ENCODE measurements around the gene SLC38A9.
"Not testable (repeated sequence)": the region's sequence is repeated elsewhere in the genome, so short reads cannot be mapped to it uniquely, and the experiment has no call there.

SLC38A9 gene

GRCh38 chr5:55618318-55618717 is 93.8 kb downstream of the SLC38A9 start:
- DNase-seq (ENCODE audit: extremely low read depth, low read depth) = no peak
- TF ChIP-seq CTCF (IDR thresholded peaks at IDR 0.05; ENCODE audit: low read depth, low read length) = no peak

GRCh38 chr5:55613112-55613868 is 98.8 kb downstream of the SLC38A9 start:
- TF ChIP-seq CTCF (IDR thresholded peaks at IDR 0.05; ENCODE audit: low read depth, low read length) = no peak
- DNase-seq (ENCODE audit: extremely low read depth, low read depth) = no peak

GRCh38 chr5:55610542-55610941 is 101.6 kb downstream of the SLC38A9 start:
- no peak for TF ChIP-seq CTCF (IDR thresholded peaks at IDR 0.05; ENCODE audit: low read depth, low read length)
- DNase-seq (ENCODE audit: extremely low read depth, low read depth) = no peak

GRCh38 chr5:55609413-55609812 is 102.7 kb downstream of the SLC38A9 start:
- TF ChIP-seq CTCF (IDR thresholded peaks at IDR 0.05; ENCODE audit: low read depth, low read length) = no peak
- DNase-seq (ENCODE audit: extremely low read depth, low read depth) = no peak

GRCh38 chr5:55608595-55609349 is 103.4 kb downstream of the SLC38A9 start:
- no peak for DNase-seq (ENCODE audit: extremely low read depth, low read depth)
- TF ChIP-seq CTCF (IDR thresholded peaks at IDR 0.05; ENCODE audit: low read depth, low read length) = no peak

- not testable (repeated sequence) for DNase-seq (ENCODE audit: extremely low read depth, low read depth)
These were observed 104.8 kb downstream of the SLC38A9 start for GRCh38 chr5:55607309-55607708.

- TF ChIP-seq CTCF (IDR thresholded peaks at IDR 0.05; ENCODE audit: low read depth, low read length) = no peak
- DNase-seq (ENCODE audit: extremely low read depth, low read depth) = no peak
These were observed 107.5 kb downstream of the SLC38A9 start for GRCh38 chr5:55604611-55605067.

Measured in AG09319 (cell line).